Activated T-cell treated with anti-CD3 and anti-CD28 coated beads, Interleukin-2, amount 50 U/mL, for 24 hours (primary cell): ENCODE results near the gene PTPRH.
"Not testable (repeated sequence)": the region's sequence is repeated elsewhere in the genome, so short reads cannot be mapped to it uniquely, and the experiment has no call there.

Experiments
- DNase-seq: peaks from one replicate; pipeline ENCODE4 v3.0.0-alpha.2; 2020
- H3K27ac Mint-ChIP-seq: 2 replicates; pipeline ENCODE4 v1.8.0; 2020; ENCODE audit warnings: mild to moderate bottlenecking, mixed read lengths
- H3K27me3 Mint-ChIP-seq: 2 replicates; pipeline ENCODE4 v1.8.0; 2020; ENCODE audit warnings: mixed read lengths
- H3K36me3 Mint-ChIP-seq: 2 replicates; pipeline ENCODE4 v1.8.0; 2020; ENCODE audit warnings: low read depth, mixed read lengths
- H3K4me1 Mint-ChIP-seq: 2 replicates; pipeline ENCODE4 v1.8.0; 2020; ENCODE audit warnings: low read depth, mixed read lengths
- H3K4me3 Mint-ChIP-seq: 2 replicates; pipeline ENCODE4 v1.8.0; 2020; ENCODE audit warnings: mild to moderate bottlenecking, moderate library complexity, mixed read lengths
- H3K9me3 Mint-ChIP-seq: 2 replicates; pipeline ENCODE4 v1.8.0; 2020; ENCODE audit warnings: mixed read lengths

PTPRH gene

GRCh38 chr19:55189403-55189835 is 19.9 kb downstream of the PTPRH start:
- Mint-ChIP-seq H3K27ac (no peak overlapping the region), H3K4me3 (no peak overlapping the region)

GRCh38 chr19:55188625-55189024 is 20.7 kb downstream of the PTPRH start:
- no peak for DNase-seq
- Mint-ChIP-seq H3K9me3 (no peaks in the 10 kb centered on the region), H3K27me3 (peaks cover 32% of the 10 kb centered on the region), H3K36me3 (no peaks in the 10 kb centered on the region), H3K4me1 (peaks cover 5% of the 10 kb centered on the region), H3K4me3 (no peak overlapping the region), H3K27ac (no peak overlapping the region)

More at GRCh38 chr19:55189403-55189835, 19.9 kb downstream of the PTPRH start:
- H3K27me3 Mint-ChIP-seq: peaks cover 31% of the 10 kb centered on the region
- DNase-seq: no peak
- H3K4me1 Mint-ChIP-seq: peaks cover 5% of the 10 kb centered on the region
- H3K9me3 Mint-ChIP-seq: no peaks in the 10 kb centered on the region
- H3K36me3 Mint-ChIP-seq: no peaks in the 10 kb centered on the region

DNA sequence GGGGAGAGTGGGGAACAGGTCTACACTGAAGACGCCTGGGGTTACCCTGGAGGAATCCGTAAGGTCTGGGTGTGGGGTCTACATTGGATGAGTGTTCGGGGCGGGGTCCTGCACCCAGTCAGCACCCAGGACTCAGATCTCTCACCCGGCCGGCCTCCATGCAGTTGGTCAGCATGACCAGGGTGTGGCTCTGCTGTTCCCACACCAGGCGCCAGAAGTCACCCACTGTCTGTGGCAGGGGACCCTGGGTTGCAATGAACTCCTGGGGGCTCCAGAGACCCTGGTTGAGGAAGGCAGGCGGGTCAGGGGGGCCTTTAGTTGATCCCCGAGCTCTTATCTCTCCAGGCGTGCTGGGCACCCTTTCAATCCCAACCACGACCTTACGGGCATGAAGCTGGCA is 23.2 kb downstream of the PTPRH start:
- Mint-ChIP-seq H3K27me3 (peaks cover 35% of the 10 kb centered on the region), H3K4me1 (peaks cover 5% of the 10 kb centered on the region), H3K36me3 (no peaks in the 10 kb centered on the region), H3K4me3 (no peak overlapping the region), H3K9me3 (no peaks in the 10 kb centered on the region), H3K27ac (no peak overlapping the region)
- DNase-seq: no peak

GRCh38 chr19:55181740-55182139 is 27.6 kb downstream of the PTPRH start:
- H3K36me3 Mint-ChIP-seq: no peaks in the 10 kb centered on the region
- H3K4me3 Mint-ChIP-seq: no peak overlapping the region
- H3K9me3 Mint-ChIP-seq: no peaks in the 10 kb centered on the region
- no peak overlapping the region for H3K27ac Mint-ChIP-seq
- peaks cover 73% of the 10 kb centered on the region for H3K27me3 Mint-ChIP-seq
- H3K4me1 Mint-ChIP-seq: peaks cover 18% of the 10 kb centered on the region
- no peak for DNase-seq

DNA sequence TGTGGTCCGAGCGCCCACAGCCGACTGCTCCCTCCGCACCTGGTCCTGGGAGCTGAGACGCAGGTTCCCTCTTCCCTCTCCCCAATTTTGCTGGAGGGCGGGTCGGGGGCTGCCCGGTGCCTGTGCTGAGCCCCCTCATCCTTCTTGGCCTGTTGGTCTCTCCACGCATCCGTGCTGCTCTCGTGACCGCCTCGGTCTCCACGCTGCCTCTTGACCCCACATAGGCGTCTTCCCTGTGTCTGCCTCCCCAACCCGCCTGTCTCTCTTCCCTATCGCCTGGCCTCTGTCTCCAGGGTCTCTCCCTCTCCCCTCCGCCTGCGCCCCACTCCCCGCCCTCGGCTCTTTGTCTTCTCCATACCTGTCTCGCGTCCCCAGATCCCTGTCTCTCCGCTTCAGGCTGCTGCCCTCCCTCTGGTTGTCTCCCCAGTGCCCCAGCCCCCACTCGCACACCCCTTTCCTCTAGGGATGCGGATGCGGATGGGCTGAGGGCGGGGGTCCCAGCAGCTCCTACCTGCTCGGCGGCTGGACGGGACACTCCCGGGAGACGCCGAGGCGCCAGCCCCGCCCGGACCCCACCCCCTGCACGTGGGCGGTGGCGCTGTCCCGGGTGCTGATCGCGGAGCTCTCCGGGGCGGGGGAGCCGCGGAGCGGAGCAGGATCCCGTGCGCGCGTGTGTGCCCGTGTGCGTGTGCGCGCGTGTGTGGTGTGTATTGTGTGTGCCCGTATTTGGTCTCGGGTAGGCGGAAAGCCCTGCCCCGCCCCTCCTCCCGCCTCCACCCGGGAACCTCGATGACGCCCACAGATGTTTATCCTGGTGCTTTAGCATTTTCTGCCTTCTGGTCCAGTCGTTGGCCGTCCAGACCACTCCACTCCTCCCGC is 29.5 kb downstream of the PTPRH start, which contains the start of gene SYT5:
TSS of gene SYT5 (minus strand) at position 684 of the 879 bp plus-strand sequence. CDS start 1,248 bp downstream, outside the sequence.
- peaks cover 19% of the 10 kb centered on the region for H3K4me1 Mint-ChIP-seq
- H3K27ac Mint-ChIP-seq: no peak within 1 kb of the TSS
- H3K4me3 Mint-ChIP-seq: peak within 1 kb of the TSS; percentile 59
- DNase-seq: peak; percentile 82
- H3K27me3 Mint-ChIP-seq: peaks cover 79% of the 10 kb centered on the region
- no peaks in the 10 kb centered on the region for H3K36me3 Mint-ChIP-seq
- no peaks in the 10 kb centered on the region for H3K9me3 Mint-ChIP-seq

DNA sequence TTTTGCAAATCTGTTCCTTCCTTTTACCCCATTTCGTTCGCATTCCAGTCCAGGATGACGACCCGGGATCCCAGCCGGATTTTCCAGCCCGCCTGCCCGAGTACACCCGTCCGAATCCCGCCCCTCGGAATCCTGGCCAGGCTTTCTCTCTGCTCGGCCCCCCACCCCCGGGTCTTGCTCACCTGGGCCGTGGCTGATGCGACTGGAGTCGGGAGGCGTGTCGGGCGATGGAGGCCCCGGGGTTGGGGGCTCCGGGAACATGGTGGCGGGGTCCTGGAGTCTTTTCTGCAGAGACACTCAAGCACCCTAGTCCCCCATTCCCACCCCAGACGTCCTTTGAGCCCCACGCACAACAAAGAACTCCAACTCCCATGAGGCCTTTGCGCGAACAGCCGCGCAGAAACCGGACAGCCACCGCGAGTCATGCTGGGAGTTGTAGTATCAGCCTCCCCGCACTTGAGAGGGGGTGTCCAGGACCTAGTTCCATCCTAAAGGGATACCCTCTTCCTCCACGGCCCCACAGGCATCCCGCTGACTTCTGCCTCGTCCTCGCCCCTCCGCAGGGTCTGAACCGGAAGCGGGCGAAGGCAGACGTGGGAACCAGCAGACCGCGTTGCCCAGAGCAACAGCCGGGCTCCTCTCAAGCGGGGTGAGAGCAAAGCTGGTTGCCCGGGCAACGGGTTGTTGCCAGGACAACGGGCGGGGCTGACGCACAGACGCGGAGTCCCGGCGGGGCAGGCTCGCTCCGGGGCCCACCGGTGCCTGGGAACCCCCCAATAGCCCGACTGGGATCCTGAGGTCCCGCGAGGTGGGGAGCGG is 30.3 kb downstream of the PTPRH start:
- Mint-ChIP-seq H3K9me3 (no peaks in the 10 kb centered on the region), H3K36me3 (no peaks in the 10 kb centered on the region), H3K27me3 (peaks cover 85% of the 10 kb centered on the region), H3K4me3 (peak overlapping the region; percentile 57), H3K4me1 (peaks cover 27% of the 10 kb centered on the region), H3K27ac (no peak overlapping the region)
- DNase-seq: peak; percentile 90

DNA sequence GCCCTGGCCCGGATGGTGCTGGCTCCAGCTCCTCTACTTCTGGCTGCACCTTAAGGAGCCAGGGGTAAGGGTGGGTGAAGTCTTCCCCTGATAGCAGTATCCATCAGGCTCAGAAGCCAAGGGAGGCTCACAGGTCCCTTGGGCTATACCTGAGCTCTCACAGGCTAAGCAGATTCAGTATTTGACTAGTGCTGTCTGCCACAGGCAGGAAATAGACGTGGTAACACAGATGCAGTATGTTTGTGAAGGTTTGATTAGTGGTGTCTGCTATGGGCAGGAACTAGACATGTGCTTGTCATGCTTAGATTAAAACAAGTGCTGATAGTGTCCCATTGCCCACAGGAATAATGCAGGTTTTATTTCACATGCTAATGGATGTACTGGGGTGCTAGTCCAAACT is 33.2 kb downstream of the PTPRH start:
- Mint-ChIP-seq H3K9me3 (no peaks in the 10 kb centered on the region), H3K27me3 (peaks cover 94% of the 10 kb centered on the region), H3K4me3 (no peak overlapping the region), H3K27ac (no peak overlapping the region), H3K4me1 (peaks cover 30% of the 10 kb centered on the region), H3K36me3 (no peaks in the 10 kb centered on the region)
- DNase-seq: no peak

DNA sequence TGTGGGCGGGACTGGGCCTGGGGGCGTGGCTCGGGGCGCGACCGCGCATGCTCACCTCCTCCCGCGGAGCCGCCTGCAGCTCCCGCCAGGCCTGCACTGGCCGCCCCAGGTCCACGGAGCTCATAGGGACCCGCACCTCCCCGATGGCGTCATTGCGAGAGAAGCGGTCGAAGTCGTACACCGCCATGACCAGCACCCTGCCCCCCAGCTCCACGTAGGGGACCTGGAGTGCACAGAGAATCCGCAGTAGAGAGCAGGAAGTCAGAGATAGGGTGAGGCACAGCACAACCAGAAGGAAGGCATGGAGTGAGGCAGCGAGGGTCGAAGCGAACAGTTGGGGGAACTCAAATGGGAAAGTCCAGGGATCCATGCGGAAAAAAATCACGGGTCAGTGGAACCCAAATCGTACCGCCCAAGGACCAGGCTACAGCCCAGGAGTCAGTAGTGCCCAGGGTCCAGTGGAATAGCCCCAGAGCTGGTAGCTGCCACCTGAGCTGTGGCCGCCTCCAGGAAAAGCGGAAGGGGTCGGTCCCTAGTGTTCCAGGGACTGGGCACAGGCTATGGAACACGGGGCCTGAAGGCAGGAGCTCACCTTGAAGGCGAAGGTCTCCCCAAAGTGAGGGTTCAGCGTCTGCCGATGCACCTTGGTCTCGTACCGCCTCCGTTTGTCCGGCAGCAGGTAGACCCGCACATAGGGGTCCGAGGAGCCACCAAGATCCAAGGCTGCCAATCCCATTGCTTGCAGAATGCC is 34.0 kb downstream of the PTPRH start:
- Mint-ChIP-seq H3K27ac (no peak overlapping the region), H3K4me1 (peaks cover 28% of the 10 kb centered on the region), H3K27me3 (peaks cover 94% of the 10 kb centered on the region), H3K36me3 (no peaks in the 10 kb centered on the region), H3K4me3 (no peak overlapping the region), H3K9me3 (no peaks in the 10 kb centered on the region)
- no peak for DNase-seq

DNA sequence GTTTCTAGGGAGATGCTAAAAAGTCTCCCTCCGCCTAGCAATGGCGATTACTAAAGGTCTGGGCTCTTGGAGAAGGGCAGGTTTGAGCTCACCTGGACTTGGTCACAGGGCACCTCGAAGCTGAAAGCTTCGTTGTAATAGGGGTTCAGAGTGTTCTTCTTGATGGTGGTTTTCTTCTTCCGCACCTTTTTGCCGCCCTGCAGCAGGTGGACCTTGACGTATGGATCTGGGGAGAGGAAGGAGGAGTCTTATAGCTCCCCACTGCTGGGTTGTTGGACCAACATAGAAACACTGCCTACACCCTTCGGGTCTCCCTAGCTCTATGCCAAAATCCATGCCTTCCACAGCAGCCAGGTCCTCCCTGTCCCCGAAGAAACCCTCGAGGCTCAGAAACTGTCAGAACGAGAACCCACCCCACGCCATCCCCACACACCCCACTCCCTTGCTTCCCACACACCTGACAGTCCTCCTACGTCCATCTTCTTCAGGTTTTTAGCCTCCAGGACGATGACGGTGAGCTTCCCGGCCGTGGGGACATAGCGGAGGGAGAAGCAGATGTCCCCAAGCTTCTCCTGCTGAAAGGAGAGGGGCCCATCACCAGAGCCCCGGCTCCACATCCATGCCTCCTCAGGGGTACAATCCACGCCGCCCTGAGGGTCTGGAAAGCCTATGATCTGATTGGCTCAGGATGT is 34.7 kb downstream of the PTPRH start:
- Mint-ChIP-seq H3K9me3 (no peaks in the 10 kb centered on the region), H3K27me3 (peaks cover 93% of the 10 kb centered on the region), H3K4me1 (peaks cover 23% of the 10 kb centered on the region), H3K27ac (no peak overlapping the region), H3K36me3 (no peaks in the 10 kb centered on the region), H3K4me3 (peak overlapping the region; percentile 64)
- no peak for DNase-seq

- H3K9me3 Mint-ChIP-seq: no peaks in the 10 kb centered on the region
- H3K36me3 Mint-ChIP-seq: no peaks in the 10 kb centered on the region
- DNase-seq: peak; percentile 65
- H3K27ac Mint-ChIP-seq: no peak overlapping the region
- peaks cover 94% of the 10 kb centered on the region for H3K27me3 Mint-ChIP-seq
- peaks cover 17% of the 10 kb centered on the region for H3K4me1 Mint-ChIP-seq
- peak overlapping the region; percentile 64 for H3K4me3 Mint-ChIP-seq
Observed at GRCh38 chr19:55173714-55174409, 35.4 kb downstream of the PTPRH start.

DNA sequence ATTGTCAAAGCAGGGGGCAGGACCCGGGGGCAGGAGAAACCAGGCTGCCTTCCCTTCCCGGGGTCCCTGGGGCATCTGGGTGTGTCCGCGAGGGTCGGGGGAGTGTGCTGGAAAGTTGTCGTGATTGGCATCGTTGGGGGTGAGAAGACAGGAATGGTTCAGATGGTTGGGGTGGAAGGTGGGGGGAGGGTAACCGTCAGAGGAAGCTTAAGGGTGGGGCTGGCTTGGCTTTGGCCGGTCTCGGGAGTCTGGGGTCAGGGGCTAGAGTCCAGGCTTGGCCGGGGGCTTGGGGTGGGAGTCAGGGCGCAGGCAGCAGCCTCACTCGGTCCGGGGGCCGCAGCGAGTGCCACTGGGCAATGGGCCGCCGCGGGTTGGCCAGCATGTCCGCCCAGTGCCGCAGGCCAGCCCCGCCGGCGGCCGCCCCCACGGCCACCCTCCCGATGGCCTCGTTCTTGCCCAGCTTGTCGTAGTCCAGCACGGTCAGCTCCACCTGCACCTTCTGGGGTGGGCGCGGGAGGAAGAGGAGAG is 36.1 kb downstream of the PTPRH start:
- H3K4me3 Mint-ChIP-seq: peak overlapping the region; percentile 64

DNA sequence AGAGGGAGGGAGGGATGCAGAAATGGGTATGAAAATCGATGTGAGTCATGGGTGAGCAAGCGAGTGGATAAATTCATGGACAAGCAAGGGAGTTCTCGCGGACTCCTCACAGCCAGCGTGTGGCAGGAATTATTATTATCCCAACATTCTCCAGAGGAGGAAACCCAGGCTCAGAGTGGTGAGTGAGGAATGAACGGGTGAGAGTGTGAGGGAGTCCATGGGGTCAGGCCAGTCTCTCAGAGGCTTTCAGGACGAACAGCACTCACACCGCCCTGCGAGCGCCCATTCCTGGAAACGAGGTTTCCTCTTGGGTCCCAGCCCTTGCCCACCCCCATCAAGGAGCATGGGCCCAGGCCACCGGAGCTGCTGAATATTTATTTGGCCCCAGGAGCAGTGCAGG is 36.6 kb downstream of the PTPRH start:
- Mint-ChIP-seq H3K4me3 (peak overlapping the region; percentile 31), H3K36me3 (no peaks in the 10 kb centered on the region), H3K27ac (no peak overlapping the region), H3K27me3 (peaks cover 86% of the 10 kb centered on the region), H3K4me1 (peaks cover 13% of the 10 kb centered on the region), H3K9me3 (no peaks in the 10 kb centered on the region)
- DNase-seq: no peak

More for the DNA sequence above, 36.1 kb downstream of the PTPRH start:
- no peak for DNase-seq
- H3K27me3 Mint-ChIP-seq: peaks cover 88% of the 10 kb centered on the region
- H3K36me3 Mint-ChIP-seq: no peaks in the 10 kb centered on the region
- no peaks in the 10 kb centered on the region for H3K9me3 Mint-ChIP-seq
- H3K4me1 Mint-ChIP-seq: peaks cover 13% of the 10 kb centered on the region
- H3K27ac Mint-ChIP-seq: no peak overlapping the region

- Mint-ChIP-seq H3K27me3 (peaks cover 85% of the 10 kb centered on the region), H3K4me1 (peaks cover 13% of the 10 kb centered on the region)
- H3K27ac Mint-ChIP-seq, DNase-seq, H3K4me3 Mint-ChIP-seq, H3K36me3 Mint-ChIP-seq, H3K9me3 Mint-ChIP-seq: not testable (repeated sequence)
Observed at GRCh38 chr19:55172318-55172717, 37.0 kb downstream of the PTPRH start.
